GM18526 (cell line): ENCODE measurements around the gene KLF6.

Source experiments
- POLR2A ChIP-seq: IDR thresholded peaks from 3 replicates; pipeline ENCODE4 v1.6.1; 2011; ENCODE audit not compliant: insufficient read length; ENCODE audit errors: extremely low read depth

KLF6 gene

DNA sequence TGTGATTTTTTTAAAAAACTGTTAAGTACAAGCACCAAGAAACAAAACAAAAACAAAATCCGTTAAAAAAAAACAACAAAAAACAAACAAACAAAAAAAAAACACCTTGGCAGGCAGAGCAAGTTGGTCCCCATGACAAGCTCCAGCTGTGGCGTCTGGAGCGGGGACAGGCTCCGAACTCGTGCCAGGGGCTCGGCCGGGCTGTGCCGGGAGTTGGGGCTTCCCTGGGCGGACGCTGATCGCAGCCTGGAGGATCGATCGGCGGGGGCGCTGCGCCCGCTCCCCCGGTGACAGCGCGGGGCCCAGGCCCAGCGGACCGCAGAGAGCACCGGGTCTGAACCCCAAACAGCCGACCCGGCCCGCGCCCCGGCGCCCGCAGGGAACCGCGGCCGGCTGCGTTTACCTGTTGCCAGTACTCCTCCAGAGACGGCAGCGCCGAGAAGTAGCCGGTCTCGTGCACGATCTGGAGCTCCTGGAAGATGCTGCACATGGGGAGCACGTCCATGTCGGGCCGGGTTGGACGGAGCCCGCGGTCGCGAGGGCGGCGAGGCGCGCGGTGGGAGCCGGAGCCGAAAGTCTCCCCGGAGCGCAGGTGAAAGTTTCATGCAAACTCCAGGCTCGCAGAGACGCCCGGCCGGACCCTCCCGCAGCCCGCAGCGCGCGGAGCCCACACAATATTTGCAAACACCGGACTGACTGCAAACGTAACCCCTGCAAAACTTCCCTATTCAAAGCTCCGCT, at the start of gene KLF6:
KLF6 (minus strand) TSS at position 700 of the 741 bp plus-strand sequence; CDS start at position 505, 195 bp downstream.
- TF ChIP-seq POLR2A: no peak

DNA sequence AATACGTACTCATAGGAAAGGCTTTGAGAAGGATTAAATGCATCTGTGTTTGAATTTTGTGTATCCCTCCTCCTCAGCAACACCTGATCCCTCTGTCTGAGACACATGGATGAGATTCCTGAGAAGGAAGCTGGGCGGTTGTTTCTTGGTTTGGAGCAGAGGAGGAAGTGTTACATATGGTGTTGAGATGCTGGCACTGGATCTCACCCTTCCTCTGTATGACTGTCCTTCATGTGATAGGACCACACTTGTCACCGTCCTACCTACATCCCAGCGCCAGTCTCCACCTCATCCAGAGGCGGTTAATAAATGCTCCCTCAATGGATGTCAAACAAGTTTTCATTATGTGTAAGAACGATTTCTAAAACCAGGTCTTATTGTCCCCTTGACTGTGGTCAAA, 49.4 kb upstream of the KLF6 start:
- no peak for TF ChIP-seq POLR2A

GRCh38 chr10:3833046-3833445, 48.0 kb upstream of the KLF6 start:
- TF ChIP-seq POLR2A: no peak

- TF ChIP-seq POLR2A: no peak
Observed at GRCh38 chr10:3832022-3832786, 47.2 kb upstream of the KLF6 start.

GRCh38 chr10:3831608-3832007, 46.6 kb upstream of the KLF6 start:
- TF ChIP-seq POLR2A: no peak

DNA sequence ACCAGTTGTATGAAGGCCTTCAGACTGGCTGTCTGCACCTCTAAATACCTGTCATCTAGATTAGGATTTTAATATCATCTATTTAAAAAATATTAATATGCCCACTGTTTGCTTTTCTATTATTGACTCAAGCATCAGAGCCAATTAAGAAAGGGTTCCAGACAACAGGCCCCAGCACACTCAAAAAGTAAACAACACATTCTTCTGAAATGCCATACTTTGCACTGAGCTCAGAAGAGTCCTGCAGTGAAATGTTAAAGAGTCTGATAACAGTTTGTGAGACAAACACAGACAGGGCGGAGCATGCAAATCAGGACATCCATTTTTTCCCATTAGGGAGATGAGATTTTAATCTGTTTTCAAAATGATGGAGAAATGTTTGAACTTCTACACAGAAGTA, 45.9 kb upstream of the KLF6 start:
- TF ChIP-seq POLR2A: no peak

- no peak for TF ChIP-seq POLR2A
Observed at GRCh38 chr10:3829156-3830050, 44.4 kb upstream of the KLF6 start.

GRCh38 chr10:3828404-3829155, 43.6 kb upstream of the KLF6 start:
- no peak for TF ChIP-seq POLR2A

DNA sequence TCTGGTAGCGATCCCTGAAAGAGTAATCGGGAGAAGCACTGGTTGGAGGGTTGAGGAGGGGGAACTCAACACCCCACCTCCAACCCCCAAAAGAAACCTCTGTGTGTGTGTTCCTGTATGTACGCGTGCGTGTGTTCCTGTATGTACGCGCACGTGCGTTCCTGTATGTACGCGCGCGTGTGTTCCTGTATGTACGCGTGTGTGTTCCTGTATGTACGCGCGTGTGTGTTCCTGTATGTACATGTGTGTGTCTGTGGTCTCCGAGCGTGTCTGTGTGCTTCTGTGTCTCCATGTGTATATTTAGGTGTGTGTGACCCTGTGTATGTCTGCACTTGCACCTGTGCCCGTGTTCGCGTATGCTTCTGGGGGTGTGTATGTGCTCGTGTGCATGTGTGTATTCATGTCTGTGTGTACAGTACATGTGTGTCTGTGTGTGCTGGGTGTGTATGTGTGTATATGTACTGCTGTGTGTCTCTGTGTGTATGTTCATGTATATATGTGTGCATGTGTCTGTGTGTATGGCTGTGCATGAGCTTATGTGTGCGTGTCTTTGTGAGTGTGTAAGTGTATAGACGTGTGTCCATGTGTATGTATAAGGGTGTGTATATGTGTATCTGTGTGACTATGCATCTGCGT, 42.9 kb upstream of the KLF6 start:
- TF ChIP-seq POLR2A: no peak

GRCh38 chr10:3827266-3827665, 42.3 kb upstream of the KLF6 start:
- TF ChIP-seq POLR2A: no peak

DNA sequence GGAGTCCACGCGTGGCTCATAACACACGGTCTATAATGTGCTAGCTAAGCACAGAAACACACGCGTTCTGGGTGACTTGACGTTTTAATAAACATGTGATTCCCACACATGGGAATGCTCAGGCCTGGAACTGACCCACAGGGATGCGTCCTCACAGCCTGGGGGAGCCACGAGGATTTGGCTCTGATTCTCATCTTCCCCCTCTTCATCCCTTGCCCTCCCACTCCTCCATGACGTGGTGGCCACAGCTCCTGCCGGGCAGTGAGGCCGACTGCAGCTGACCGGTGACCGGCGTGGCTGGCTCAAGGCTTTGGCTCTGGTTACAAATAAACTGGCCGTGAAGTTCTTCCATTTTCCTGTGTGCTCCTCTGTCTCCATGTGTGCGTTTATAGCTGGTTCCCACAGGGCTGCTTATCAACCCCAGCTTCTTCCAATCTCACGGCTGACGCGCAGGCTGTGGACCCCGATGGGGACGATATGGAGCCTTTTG, 40.9 kb upstream of the KLF6 start:
- no peak for TF ChIP-seq POLR2A

- TF ChIP-seq POLR2A: no peak
Observed at GRCh38 chr10:3825244-3825643, 40.2 kb upstream of the KLF6 start.

DNA sequence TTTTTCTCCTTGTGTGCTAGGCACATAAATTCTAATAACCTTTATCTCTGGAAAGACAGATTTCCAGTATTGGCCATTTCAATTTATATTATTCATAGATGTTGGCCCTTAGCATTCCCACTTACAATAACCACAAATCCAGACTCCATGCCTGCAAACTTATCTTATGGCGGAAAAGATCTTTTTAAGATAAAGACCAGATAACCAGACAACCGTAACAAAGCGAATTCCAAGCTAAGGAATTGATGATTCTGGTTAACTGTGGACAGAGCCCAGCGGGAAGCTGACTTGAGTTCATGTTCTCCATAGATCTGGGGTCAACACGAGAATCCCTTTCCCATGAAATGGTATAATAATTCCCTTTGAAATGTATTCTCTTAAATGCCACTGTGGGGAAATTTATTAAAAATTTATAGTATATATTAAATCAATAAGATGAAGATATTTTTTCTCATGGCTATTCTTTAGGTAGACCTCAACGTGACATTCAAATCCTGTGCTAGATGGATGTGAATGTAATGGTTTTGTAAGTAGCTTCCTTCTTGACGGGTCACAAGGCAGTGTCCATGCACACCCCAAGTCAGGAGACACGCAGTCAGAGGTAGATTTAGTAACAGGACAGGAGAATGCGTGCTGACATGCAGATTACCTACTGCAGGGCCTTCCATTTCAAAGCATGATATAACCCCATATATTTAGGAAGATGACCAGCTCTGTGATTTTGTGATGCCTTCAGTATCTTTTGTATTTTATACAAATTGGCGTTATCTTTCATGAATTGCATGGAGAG, 37.7 kb upstream of the KLF6 start:
- no peak for TF ChIP-seq POLR2A
